ENCODE measurements around the gene BCAN.

Gene BCAN

DNA sequence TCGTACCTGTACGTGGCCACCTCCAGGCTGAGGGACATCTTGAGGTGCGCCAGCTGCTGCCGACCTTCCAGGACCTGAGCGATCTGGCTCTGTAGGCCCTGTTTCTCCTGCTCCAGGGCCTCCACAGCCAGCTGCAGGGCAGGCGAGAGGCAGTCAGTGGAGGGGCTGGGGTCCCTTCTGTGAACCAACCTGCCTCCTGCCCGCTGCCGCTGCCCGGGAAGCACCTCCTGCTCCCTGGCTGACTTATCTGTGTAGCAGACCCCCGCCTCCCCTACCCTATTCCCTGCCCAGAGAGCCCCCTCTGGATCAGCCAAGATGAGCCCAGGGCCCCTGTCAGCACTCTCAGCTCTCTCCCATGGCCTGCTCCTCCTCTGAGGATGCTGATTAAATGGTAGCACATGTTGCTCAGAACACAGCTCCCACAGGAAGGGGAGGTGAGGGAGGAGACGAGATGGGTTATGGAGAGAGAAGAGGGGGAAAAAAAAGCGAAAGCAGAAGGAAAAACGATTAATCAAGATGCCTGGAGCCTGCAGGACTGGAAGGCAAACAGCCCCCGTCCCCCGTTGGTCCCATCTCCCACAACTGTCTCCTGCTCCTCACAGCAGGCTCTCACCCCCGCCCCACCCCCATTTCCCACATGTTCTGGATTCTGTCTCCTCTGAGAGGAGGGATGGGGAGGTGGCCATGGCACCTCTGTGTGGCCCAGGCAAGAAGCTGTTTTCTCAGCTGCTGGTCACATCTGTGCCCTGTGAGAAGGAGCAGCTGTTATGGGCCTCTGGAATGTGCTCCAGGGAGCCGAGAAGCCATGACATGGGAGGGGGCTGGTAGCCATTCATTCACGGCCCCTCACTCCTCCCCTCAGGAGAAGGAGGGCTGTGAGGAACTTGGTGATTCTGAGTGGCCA lies 33.5 kb downstream of the BCAN start:
- peaks cover 83% of the 10 kb centered on the region for H3K27me3 ChIP-seq (ENCODE audit: control insufficient read depth, low read length)
- H3K4me2 ChIP-seq (ENCODE audit: low read length), result no peak overlapping the region
- no peak overlapping the region for H3K4me3 ChIP-seq (ENCODE audit: low read length)
- peaks cover 3% of the 10 kb centered on the region for H3K4me1 ChIP-seq (ENCODE audit: control insufficient read depth, low read length)
- no peaks in the 10 kb centered on the region for H3K9me3 ChIP-seq (ENCODE audit: control insufficient read depth, insufficient read depth, low read length)
- no peaks in the 10 kb centered on the region for H3K9me2 ChIP-seq (replicated peaks; ENCODE audit: control insufficient read depth, low read length)
- no peaks in the 10 kb centered on the region for H4K20me1 ChIP-seq (ENCODE audit: control insufficient read depth, insufficient read depth, low read depth, low read length)
- TF ChIP-seq CTCF (IDR thresholded peaks at IDR 0.05; ENCODE audit: low read depth, low read length, poor library complexity, severe bottlenecking) (no peak), EZH2phosphoT487 (IDR thresholded peaks at IDR 0.05; ENCODE audit: borderline replicate concordance, low read length) (no peak)
- H3K27ac ChIP-seq (ENCODE audit: low read depth, low read length), result no peak overlapping the region
- H3F3A ChIP-seq (ENCODE audit: control insufficient read depth, insufficient read depth), result peaks cover 8% of the 10 kb centered on the region; the same call in 1 of the 2 replicates
- H3K79me2 ChIP-seq (ENCODE audit: control insufficient read depth, low read length), result no peaks in the 10 kb centered on the region
- no peaks in the 10 kb centered on the region for H3K36me3 ChIP-seq (ENCODE audit: control insufficient read depth, low read length)

DNA sequence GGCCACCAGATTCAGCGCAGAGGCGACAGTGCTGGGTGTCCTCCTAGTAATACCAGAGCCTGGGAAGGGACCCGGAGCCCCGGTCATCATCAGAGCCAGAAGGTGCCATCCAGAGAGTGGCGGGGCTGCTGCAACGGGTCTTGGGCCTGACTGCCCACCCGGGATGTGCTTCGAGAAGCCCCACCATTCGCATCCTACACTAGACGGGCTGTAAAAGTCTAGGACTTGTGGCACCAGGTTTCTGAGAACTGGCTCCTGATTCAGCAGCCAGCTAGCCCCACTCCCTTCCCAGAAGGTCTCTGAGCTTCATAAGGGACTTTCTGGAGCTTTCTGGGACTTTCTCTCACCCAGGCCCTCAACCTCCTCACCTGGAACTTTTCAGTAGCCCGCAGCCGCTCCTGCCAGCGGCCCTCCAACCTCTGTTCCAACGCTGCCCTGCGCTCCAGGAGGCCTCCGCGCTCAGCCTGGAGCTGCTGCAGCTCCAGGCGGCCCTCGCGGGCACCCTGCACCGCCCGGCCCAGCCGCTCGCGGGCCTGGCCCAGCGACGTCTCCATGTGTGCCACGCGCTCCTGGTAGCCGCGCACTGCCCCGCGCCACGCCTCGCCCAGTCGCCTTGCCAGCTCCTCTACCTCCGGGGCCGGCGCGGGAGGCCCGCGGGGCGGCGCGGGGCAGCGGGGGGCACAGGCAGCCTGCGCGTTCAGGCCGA lies 34.4 kb downstream of the BCAN start:
- Histone ChIP-seq H3K9me2 (replicated peaks; ENCODE audit: control insufficient read depth, low read length) (no peaks in the 10 kb centered on the region), H3K4me3 (ENCODE audit: low read length) (no peak overlapping the region), H3K27ac (ENCODE audit: low read depth, low read length) (no peak overlapping the region), H3K9me3 (ENCODE audit: control insufficient read depth, insufficient read depth, low read length) (no peaks in the 10 kb centered on the region), H3F3A (ENCODE audit: control insufficient read depth, insufficient read depth) (peaks cover 8% of the 10 kb centered on the region; the same call in 1 of the 2 replicates), H3K36me3 (ENCODE audit: control insufficient read depth, low read length) (no peaks in the 10 kb centered on the region), H3K4me1 (ENCODE audit: control insufficient read depth, low read length) (peaks cover 3% of the 10 kb centered on the region), H3K27me3 (ENCODE audit: control insufficient read depth, low read length) (peaks cover 83% of the 10 kb centered on the region), H4K20me1 (ENCODE audit: control insufficient read depth, insufficient read depth, low read depth, low read length) (no peaks in the 10 kb centered on the region), H3K79me2 (ENCODE audit: control insufficient read depth, low read length) (no peaks in the 10 kb centered on the region), H3K4me2 (ENCODE audit: low read length) (no peak overlapping the region)
- TF ChIP-seq EZH2phosphoT487 (IDR thresholded peaks at IDR 0.05; ENCODE audit: borderline replicate concordance, low read length) (no peak), CTCF (IDR thresholded peaks at IDR 0.05; ENCODE audit: low read depth, low read length, poor library complexity, severe bottlenecking) (no peak)

GRCh38 chr1:156676820-156677615 lies 35.1 kb downstream of the BCAN start, which contains the start of gene NES:
Gene NES, minus strand, starts transcription at chr1:156677407. Its CDS starts 143 bp downstream, at chr1:156677264.
- H3K27ac ChIP-seq (ENCODE audit: low read depth, low read length), result no peak within 1 kb of the TSS
- H3K4me3 ChIP-seq (ENCODE audit: low read length), result no peak within 1 kb of the TSS
- TF ChIP-seq EZH2phosphoT487 (IDR thresholded peaks at IDR 0.05; ENCODE audit: borderline replicate concordance, low read length) (no peak), CTCF (IDR thresholded peaks at IDR 0.05; ENCODE audit: low read depth, low read length, poor library complexity, severe bottlenecking) (no peak)
- no peaks in the 10 kb centered on the region for H3K9me3 ChIP-seq (ENCODE audit: control insufficient read depth, insufficient read depth, low read length)
- H3K4me1 ChIP-seq (ENCODE audit: control insufficient read depth, low read length), result peaks cover 10% of the 10 kb centered on the region
- no peaks in the 10 kb centered on the region for H3K79me2 ChIP-seq (ENCODE audit: control insufficient read depth, low read length)
- H3K4me2 ChIP-seq (ENCODE audit: low read length), result peak within 1 kb of the TSS; percentile 13; the same call in 1 of the 2 replicates
- no peaks in the 10 kb centered on the region for H3K36me3 ChIP-seq (ENCODE audit: control insufficient read depth, low read length)
- no peaks in the 10 kb centered on the region for H3K9me2 ChIP-seq (replicated peaks; ENCODE audit: control insufficient read depth, low read length)
- H4K20me1 ChIP-seq (ENCODE audit: control insufficient read depth, insufficient read depth, low read depth, low read length), result no peaks in the 10 kb centered on the region
- peaks cover 6% of the 10 kb centered on the region; the same call in 1 of the 2 replicates for H3F3A ChIP-seq (ENCODE audit: control insufficient read depth, insufficient read depth)
- peaks cover 82% of the 10 kb centered on the region for H3K27me3 ChIP-seq (ENCODE audit: control insufficient read depth, low read length)
